ENCODE data around the gene EPHA1.
A peak's percentile ranks its signal among the peaks of the same experiment; 100 is the strongest.

EPHA1 gene

DNA sequence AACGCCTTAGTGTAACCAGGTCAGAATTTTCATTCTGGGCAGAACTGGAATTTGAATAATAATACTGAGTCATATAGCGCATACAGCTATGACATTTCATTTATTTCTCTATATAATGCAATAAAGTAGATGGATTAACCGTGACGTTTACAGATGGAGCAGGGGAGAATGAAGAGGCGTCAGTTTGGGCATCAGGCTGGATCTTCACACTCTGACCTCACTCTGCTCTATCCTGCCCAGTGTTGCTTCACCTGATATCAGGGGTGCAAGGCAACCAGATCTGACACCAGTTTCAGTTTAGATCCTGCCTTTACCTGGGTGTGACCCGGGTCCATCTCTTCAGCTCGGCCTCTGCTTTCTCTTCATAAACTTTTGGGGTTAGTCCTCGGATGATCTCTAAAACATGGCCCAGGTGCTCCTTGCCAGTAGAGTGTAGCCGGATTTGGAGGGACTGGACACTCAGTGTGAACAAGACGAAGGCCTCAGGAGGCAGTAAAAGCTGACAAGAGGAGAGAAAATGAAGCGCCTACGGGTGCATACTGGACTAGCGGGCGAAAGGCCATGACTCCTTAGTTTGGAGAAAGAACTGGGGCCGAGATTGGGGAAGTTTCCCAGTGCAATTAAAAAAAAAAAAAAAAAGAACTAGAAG is 28.9 kb downstream of the EPHA1 start:
- Histone ChIP-seq H3K27me3 (ENCODE audit: insufficient read depth, low read length) (no peaks in the 10 kb centered on the region), H3K4me1 (ENCODE audit: insufficient read depth, low read length) (peaks cover 17% of the 10 kb centered on the region), H3K4me3 (ENCODE audit: low read length) (peak overlapping the region; percentile 90), H3K36me3 (ENCODE audit: insufficient read depth, low read length) (peaks cover 4% of the 10 kb centered on the region), H2AFZ (ENCODE audit: low read depth, low read length) (peak overlapping the region; percentile 98), H3K9me3 (ENCODE audit: low read length) (no peaks in the 10 kb centered on the region)

GRCh38 chr7:143376396-143376795 is 32.3 kb downstream of the EPHA1 start:
- Histone ChIP-seq H2AFZ (ENCODE audit: low read depth, low read length) (no peak overlapping the region), H3K27me3 (ENCODE audit: insufficient read depth, low read length) (no peaks in the 10 kb centered on the region), H3K9me3 (ENCODE audit: low read length) (no peaks in the 10 kb centered on the region), H3K36me3 (ENCODE audit: insufficient read depth, low read length) (no peaks in the 10 kb centered on the region), H3K4me1 (ENCODE audit: insufficient read depth, low read length) (peaks cover 10% of the 10 kb centered on the region), H3K4me3 (ENCODE audit: low read length) (no peak overlapping the region)

- H3K9me3 ChIP-seq (ENCODE audit: low read length), result no peaks in the 10 kb centered on the region
- H3K4me3 ChIP-seq (ENCODE audit: low read length), result no peak overlapping the region
- H3K4me1 ChIP-seq (ENCODE audit: insufficient read depth, low read length), result peaks cover 10% of the 10 kb centered on the region
- H3K27me3 ChIP-seq (ENCODE audit: insufficient read depth, low read length), result no peaks in the 10 kb centered on the region
- H2AFZ ChIP-seq (ENCODE audit: low read depth, low read length), result no peak overlapping the region
- no peaks in the 10 kb centered on the region for H3K36me3 ChIP-seq (ENCODE audit: insufficient read depth, low read length)
These were observed 33.2 kb downstream of the EPHA1 start for GRCh38 chr7:143375298-143376034.

DNA sequence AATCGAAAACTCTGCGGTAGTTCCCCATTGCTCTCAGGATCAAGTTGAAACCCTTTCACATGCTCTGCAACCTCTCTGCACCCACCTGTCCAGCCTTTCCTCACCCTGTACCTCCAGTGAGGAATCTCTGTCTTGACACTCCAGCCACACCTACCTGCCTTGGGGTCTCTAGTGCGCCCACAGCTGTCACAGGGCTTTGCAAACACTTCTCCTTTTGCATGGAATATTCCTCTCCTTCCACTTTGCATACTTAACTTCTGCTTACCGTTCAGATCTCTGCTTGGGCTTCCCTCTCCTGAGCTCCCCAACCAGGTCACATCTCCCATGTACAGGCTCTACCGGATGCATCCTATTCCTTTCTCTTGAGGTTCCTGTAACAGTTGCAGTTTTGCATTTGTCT is 34.1 kb downstream of the EPHA1 start:
- Histone ChIP-seq H3K36me3 (ENCODE audit: insufficient read depth, low read length) (no peaks in the 10 kb centered on the region), H2AFZ (ENCODE audit: low read depth, low read length) (no peak overlapping the region), H3K4me1 (ENCODE audit: insufficient read depth, low read length) (peaks cover 10% of the 10 kb centered on the region), H3K27me3 (ENCODE audit: insufficient read depth, low read length) (no peaks in the 10 kb centered on the region), H3K4me3 (ENCODE audit: low read length) (no peak overlapping the region), H3K9me3 (ENCODE audit: low read length) (no peaks in the 10 kb centered on the region)

DNA sequence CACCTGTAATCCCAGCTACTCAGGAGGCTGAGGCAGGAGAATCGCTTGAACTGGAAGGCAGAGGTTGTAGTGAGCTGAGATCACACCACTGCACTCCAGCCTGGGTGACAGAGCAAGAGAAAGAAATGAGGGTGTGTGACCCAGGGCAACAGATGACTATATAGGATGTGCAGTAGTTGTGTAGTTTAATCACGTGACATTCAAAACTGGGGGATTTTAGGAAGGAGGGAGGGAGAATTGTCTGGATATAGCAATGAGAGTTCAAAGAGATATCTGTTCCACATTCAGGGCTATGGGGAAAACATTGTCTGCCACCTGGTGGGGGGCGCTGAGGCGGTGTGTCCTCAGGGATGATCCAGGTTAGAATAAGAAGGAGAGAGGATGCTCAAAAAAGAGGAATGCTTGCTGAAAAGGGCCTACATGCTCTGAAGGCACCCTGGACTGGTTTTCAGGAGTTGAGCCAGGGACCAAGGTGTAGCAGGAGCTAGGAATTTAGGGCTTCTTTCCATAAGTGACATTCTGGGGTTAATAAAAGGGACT is 35.3 kb downstream of the EPHA1 start:
- H2AFZ ChIP-seq (ENCODE audit: low read depth, low read length), result no peak overlapping the region
- H3K36me3 ChIP-seq (ENCODE audit: insufficient read depth, low read length), result no peaks in the 10 kb centered on the region
- H3K27me3 ChIP-seq (ENCODE audit: insufficient read depth, low read length), result peaks cover 3% of the 10 kb centered on the region
- peaks cover 5% of the 10 kb centered on the region for H3K4me1 ChIP-seq (ENCODE audit: insufficient read depth, low read length)
- H3K4me3 ChIP-seq (ENCODE audit: low read length), result no peak overlapping the region
- no peaks in the 10 kb centered on the region for H3K9me3 ChIP-seq (ENCODE audit: low read length)

GRCh38 chr7:143372070-143372469 is 36.6 kb downstream of the EPHA1 start:
- H3K4me3 ChIP-seq (ENCODE audit: low read length), result no peak overlapping the region
- no peak overlapping the region for H2AFZ ChIP-seq (ENCODE audit: low read depth, low read length)
- no peaks in the 10 kb centered on the region for H3K9me3 ChIP-seq (ENCODE audit: low read length)
- H3K36me3 ChIP-seq (ENCODE audit: insufficient read depth, low read length), result no peaks in the 10 kb centered on the region
- H3K27me3 ChIP-seq (ENCODE audit: insufficient read depth, low read length), result peaks cover 9% of the 10 kb centered on the region
- H3K4me1 ChIP-seq (ENCODE audit: insufficient read depth, low read length), result peaks cover 5% of the 10 kb centered on the region

GRCh38 chr7:143369678-143370651 is 38.7 kb downstream of the EPHA1 start:
- no peaks in the 10 kb centered on the region for H3K36me3 ChIP-seq (ENCODE audit: insufficient read depth, low read length)
- H3K27me3 ChIP-seq (ENCODE audit: insufficient read depth, low read length), result peaks cover 15% of the 10 kb centered on the region
- no peaks in the 10 kb centered on the region for H3K9me3 ChIP-seq (ENCODE audit: low read length)
- no peak overlapping the region for H3K4me3 ChIP-seq (ENCODE audit: low read length)
- no peak overlapping the region for H2AFZ ChIP-seq (ENCODE audit: low read depth, low read length)
- peaks cover 5% of the 10 kb centered on the region for H3K4me1 ChIP-seq (ENCODE audit: insufficient read depth, low read length)

DNA sequence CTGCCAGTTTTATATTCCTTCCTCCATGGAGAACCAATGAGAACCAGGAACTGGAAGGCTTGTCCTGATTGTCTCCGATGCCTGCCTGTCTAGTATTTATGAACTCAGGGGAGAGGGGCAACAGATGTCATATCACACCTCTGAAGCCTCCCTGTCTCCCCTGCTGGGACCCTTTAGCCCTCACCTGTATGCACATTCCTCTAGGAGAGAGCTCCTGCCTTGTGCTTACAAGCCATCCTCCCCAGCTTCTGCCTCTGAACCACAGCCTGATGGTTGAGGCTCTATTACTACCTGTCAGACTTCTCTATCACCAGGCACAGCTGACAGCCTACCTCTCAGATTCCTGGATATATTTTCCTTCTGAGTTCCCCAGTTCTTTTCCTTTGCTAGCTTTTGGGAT is 40.3 kb downstream of the EPHA1 start:
- Histone ChIP-seq H3K9me3 (ENCODE audit: low read length) (no peaks in the 10 kb centered on the region), H2AFZ (ENCODE audit: low read depth, low read length) (no peak overlapping the region), H3K36me3 (ENCODE audit: insufficient read depth, low read length) (no peaks in the 10 kb centered on the region), H3K4me3 (ENCODE audit: low read length) (no peak overlapping the region), H3K4me1 (ENCODE audit: insufficient read depth, low read length) (peaks cover 5% of the 10 kb centered on the region), H3K27me3 (ENCODE audit: insufficient read depth, low read length) (peaks cover 26% of the 10 kb centered on the region)

DNA sequence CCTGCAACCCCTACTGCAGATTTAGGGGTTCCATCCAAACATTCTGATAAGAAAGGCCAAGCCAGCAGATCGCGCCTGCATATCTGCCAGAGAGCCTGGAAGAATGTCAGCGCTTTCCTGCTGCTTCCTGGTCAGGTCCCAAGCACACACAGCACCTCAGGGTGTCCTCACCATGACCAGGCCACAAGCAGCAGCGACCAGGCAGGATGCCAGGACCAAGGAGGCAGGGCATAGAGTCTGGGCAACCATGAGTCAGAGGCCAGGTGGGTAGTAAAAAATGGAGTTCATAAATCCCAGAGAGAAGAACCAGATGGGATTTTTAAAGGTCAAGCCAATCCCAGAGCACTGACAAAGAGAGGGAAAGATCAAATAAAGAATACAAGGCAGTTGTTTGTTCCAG is 40.7 kb downstream of the EPHA1 start:
- Histone ChIP-seq H3K36me3 (ENCODE audit: insufficient read depth, low read length) (no peaks in the 10 kb centered on the region), H3K4me3 (ENCODE audit: low read length) (no peak overlapping the region), H3K9me3 (ENCODE audit: low read length) (no peaks in the 10 kb centered on the region), H3K4me1 (ENCODE audit: insufficient read depth, low read length) (peaks cover 5% of the 10 kb centered on the region), H2AFZ (ENCODE audit: low read depth, low read length) (no peak overlapping the region), H3K27me3 (ENCODE audit: insufficient read depth, low read length) (peaks cover 30% of the 10 kb centered on the region)

DNA sequence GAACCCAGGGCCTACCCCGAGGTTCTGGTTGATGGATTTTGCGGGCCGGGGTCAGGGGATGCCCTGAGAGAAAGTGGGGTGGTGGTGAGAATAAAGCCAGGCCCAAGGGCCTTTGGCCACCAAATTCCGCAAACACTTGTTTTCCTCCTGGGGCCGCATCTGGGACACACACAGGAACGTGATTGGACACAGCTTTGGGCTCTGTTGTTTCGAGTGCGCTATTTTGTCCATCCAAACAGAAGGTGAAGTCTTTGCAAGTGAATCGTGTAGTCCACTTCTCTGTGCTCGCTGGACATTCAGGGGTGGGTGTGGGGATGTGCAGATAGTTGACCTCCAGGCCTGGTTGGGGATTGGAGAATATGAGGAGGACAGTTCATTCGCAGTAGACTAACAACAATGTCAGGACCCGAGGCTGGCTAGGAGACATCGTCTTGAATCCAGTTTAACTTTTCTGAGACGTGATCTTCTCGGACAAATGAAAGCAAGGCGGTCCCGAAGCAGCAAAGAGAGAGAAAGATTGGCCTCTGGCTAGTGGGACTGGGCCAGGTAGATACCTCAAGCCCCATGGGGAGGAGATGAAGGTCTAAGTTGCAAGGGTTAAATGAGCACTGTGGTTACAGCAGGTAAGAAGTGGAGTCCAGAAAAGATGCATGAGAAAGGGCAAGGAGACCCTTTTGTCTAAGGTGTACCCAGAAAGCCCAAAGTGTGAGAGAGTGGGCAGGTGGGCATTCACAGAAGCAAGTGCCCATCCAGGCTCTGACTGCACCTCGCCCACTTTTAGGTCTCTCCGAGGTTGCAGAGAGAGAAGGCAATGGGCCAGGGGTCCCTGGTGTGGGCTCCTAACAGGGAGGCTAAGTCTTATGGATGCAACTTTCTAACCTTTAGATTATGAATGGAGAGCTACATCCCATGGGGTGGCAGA is 45.4 kb downstream of the EPHA1 start:
- Histone ChIP-seq H3K27me3 (ENCODE audit: insufficient read depth, low read length) (peaks cover 50% of the 10 kb centered on the region), H2AFZ (ENCODE audit: low read depth, low read length) (peak overlapping the region; percentile 47), H3K36me3 (ENCODE audit: insufficient read depth, low read length) (no peaks in the 10 kb centered on the region), H3K9me3 (ENCODE audit: low read length) (peaks cover 3% of the 10 kb centered on the region), H3K4me3 (ENCODE audit: low read length) (peak overlapping the region; percentile 37), H3K4me1 (ENCODE audit: insufficient read depth, low read length) (no peaks in the 10 kb centered on the region)

DNA sequence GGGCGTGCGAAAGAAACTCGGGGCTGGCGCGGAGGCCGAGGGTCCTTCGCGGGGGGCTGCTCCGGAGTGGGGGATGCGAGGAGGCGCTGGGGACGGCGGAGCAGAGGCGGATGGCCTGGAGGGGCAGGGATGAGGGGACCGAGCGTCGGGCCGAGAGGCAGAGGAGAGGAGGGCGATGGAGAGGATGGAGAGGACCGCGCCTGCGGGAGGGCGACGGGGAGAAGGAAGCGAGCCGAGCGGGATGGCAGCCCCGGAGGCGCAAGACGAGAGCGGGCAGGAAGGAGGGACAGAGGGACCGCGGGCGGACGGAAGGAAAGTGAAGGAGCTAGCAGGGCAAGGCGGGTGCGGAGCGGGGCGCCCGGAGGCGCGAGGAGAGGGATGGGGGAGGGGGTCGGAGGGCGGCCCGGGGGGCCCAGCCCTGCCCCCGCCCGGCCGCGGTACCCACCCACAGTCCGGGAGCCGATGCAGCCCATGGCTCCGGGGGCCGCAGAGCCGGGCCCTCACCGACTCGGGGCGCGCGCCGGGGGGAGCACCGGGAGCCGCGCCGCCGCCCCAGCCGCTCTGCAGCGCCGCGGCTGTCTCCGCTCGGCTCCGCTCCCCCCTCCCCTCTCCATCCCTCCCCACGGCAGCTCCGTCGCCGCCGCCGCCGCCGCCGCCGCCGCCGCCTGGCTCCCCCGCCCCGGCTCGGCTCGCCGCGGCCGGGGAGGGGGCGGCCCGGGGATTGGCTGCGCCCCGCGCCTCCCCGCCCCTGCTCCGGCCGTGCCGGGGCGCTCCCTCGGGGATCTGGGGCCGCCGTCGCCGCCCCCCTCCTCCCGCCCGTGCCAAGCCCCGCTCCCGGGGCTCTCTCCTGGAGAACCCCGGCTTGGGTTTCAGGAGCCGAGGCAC is 46.3 kb downstream of the EPHA1 start, which contains the start of gene FAM131B:
Gene FAM131B (minus strand): TSS at position 583 of the 885 bp plus-strand sequence. CDS start 110 bp downstream, at position 473.
- Histone ChIP-seq H3K36me3 (ENCODE audit: insufficient read depth, low read length) (no peaks in the 10 kb centered on the region), H3K4me1 (ENCODE audit: insufficient read depth, low read length) (no peaks in the 10 kb centered on the region), H3K27me3 (ENCODE audit: insufficient read depth, low read length) (peaks cover 44% of the 10 kb centered on the region), H2AFZ (ENCODE audit: low read depth, low read length) (peak within 1 kb of the TSS; percentile 83), H3K4me3 (ENCODE audit: low read length) (peak within 1 kb of the TSS; percentile 63), H3K9me3 (ENCODE audit: low read length) (peaks cover 3% of the 10 kb centered on the region)

Measured in neuron (in vitro differentiated cells).